CD4-positive, alpha-beta T cell treated with Interleukin-6 for 4 hours (primary cell): Measurements from ENCODE around the gene OR4F15.

Experiments
- DNase-seq: peaks from one replicate; pipeline ENCODE4 v3.0.0-alpha.2; 2020; ENCODE audit warnings: mixed read lengths

OR4F15 gene

GRCh38 chr15:101804375-101804774 is 7.6 kb upstream of the OR4F15 start:
- DNase-seq = no peak

- DNase-seq = no peak
Measured at GRCh38 chr15:101804941-101805340, 7.1 kb upstream of the OR4F15 start.

GRCh38 chr15:101805605-101806345 is 6.2 kb upstream of the OR4F15 start:
- no peak for DNase-seq

GRCh38 chr15:101807345-101807945 is 4.6 kb upstream of the OR4F15 start:
- no peak for DNase-seq

DNA sequence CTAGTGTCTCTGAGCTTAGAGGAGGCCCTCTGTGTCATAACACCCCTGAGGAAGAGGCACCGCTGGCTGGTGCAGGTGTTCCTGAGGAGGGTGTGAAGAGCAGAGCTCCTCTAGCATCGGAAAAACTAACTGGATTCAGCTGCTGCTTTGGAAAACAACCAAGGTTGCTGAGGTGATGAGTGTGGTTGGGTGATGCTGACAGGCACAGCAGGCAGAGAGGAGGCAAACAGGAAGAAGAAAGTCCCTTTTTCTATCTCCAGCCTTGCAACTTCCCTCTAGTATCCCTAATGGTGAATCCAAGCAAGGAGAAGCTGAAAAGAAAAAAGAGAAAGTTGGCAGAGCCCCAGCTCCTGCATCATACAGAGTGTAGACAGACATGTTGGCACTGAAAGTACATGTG is 3.8 kb upstream of the OR4F15 start:
- DNase-seq = no peak

DNA sequence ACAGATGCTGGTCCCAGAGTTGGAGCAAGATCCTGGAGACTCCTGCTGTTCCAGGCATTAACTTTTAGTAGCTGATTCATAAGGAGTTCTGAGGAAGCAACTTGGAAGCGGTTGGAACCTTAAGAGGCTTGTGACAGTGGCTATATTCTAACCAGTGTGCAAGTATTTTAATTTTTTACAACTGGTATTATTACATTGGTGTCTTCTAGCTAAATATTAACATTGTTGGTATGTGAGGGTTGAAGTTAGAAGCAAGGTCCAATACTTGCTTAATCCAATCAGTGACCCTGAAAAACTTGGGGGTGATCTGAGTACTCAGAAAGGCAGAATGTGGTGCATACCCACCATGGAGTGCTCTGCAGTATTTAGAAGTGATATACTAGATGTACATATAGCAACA is 1.5 kb upstream of the OR4F15 start:
- DNase-seq = no peak

DNA sequence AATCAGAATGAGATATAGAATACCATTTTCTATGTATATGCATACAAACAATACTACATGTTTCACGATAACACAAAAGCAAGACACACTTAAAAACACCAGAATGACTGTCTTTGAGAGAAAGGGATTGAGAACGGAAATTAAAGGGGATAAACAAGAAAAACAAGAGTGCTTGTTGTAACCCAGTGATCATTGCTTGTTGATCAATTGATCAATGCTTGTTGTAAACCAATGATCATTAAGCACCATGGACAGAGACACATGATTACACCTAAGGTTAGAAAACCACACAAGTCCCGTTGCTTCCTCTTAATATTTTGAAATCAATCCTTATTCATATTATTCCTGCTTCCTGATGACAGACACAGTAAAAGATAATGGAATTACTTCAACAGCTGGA is 1.1 kb upstream of the OR4F15 start:
- no peak for DNase-seq

DNA sequence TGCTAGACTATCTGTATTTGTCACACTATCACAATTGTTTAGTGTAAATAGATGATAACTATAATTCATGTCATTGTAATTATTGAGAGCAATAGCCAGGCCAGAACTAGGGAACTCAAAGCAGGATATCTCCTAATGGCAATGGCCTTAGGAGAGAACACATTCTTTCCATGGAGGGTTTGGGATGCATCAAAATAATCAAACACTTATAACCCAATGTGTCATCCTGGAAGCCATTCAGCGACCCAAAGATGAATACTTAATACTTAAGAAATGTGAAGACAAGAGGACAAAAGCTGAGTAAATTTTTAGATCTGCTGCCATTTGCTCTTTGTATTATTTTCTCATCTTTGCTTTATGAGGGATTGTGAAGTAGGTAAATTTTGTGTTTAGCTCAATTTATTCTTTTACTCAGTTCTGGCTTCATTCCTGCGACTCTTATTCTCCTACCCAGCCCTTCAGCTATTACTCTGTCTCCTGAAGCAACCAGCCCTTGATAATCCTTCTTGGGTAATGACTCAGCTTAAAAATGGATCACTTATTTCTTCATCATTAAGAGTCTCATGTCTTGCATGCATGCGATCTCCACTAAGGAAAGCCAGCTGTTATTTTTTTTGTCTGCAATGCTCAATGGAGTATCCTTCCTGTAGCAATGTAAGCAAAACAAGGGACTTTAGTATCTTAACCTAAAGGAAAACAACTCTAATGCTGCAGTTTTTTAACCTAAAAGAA is 2.0 kb downstream of the OR4F15 start:
- DNase-seq = no peak

DNA sequence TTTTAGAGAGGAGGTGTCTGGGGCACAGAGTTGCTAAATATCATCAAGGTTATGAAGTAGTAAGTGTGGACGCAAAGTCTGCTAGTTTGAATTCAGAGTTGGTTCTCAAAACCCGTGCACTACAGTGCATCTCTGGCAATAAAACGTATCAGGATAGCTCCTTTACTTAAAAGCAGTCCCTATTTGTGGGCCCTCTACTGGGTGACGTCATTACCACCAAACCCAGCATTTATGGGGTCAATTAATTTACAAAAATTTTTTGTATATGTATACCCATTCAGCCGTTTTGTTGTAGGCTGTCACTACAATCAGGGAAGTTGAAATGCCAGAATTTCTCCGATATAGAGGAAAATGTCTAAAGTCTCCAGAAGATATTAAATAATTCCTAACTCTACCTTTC is 8.8 kb downstream of the OR4F15 start:
- no peak for DNase-seq

DNA sequence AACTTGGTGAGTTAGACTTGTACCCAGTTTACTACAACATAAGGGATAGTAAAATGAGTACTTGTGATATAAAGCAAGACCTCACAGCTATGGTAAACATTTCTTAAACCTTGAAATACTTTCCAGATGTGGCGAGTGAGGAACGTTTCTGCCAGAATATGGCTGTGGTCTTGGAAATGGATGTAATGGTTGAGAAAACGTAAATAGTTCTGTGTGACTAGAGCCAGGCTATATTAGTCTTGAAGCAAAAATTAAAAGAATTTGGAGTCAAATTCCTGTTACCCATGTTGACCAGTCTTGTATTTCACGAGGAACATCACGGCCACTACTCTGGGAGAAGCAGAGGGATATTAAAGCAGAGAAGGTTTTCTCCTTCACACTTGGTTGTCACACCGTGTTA is 15.3 kb downstream of the OR4F15 start:
- DNase-seq = no peak

GRCh38 chr15:101828774-101829173 is 16.8 kb downstream of the OR4F15 start:
- no peak for DNase-seq

GRCh38 chr15:101841656-101842055 is 29.7 kb downstream of the OR4F15 start:
- no peak for DNase-seq

GRCh38 chr15:101844916-101845315 is 32.9 kb downstream of the OR4F15 start:
- no peak for DNase-seq

GRCh38 chr15:101852356-101852755 is 40.4 kb downstream of the OR4F15 start:
- DNase-seq = no peak
